H1 (cell line): ENCODE measurements around the gene TMEM187.
"Not testable (repeated sequence)": the region's sequence is repeated elsewhere in the genome, so short reads cannot be mapped to it uniquely, and the experiment has no call there.

Experiments
- CTCF ChIP-seq, 3 experiments: IDR thresholded peaks; 1 replicate in 2 of 3; 2 replicates in 1 of 3; pipeline versions ENCODE4 v1.5.1 to v1.6.1; 2011; ENCODE audit warnings: low read length in 3 of 3, mild to moderate bottlenecking in 3 of 3, inconsistent platforms in 2 of 3, low read depth in 1 of 3, moderate library complexity in 1 of 3; ENCODE audit not compliant: insufficient read depth in 1 of 3; ENCODE audit errors: control extremely low read depth in 1 of 3
- EP300 ChIP-seq, 2 experiments: IDR thresholded peaks; 1 replicate in 1 of 2; 2 replicates in 1 of 2; pipeline ENCODE4 v1.6.1; 2011 to 2012; ENCODE audit warnings: low read depth in 2 of 2, low read length in 2 of 2, mild to moderate bottlenecking in 2 of 2, borderline replicate concordance in 1 of 2, inconsistent platforms in 1 of 2, moderate library complexity in 1 of 2
- POLR2AphosphoS5 ChIP-seq: IDR thresholded peaks from 2 replicates; pipeline ENCODE4 v1.6.1; 2011; ENCODE audit warnings: low read depth, low read length

- TF ChIP-seq CTCF (IDR thresholded peaks at IDR 0.05; ENCODE audit: control extremely low read depth in 1 of 3, insufficient read depth in 1 of 3, low read depth in 1 of 3, low read length in 3 of 3); POLR2AphosphoS5; EP300 (IDR thresholded peaks at IDR 0.05; ENCODE audit: borderline replicate concordance in 1 of 2, low read depth in 2 of 2, low read length in 2 of 2): not testable (repeated sequence)
Observed at GRCh38 chrX:153980394-153980793, 7.8 kb downstream of the TMEM187 start.
